PC-9 (cell line): ENCODE results near the gene AKR7A3.

Source experiments
- CTCF ChIP-seq: fragments of 200-600 bp; sonication (generic); conservative IDR thresholded peaks from 2 replicates; pipeline ENCODE4 v1.6.1; 2017; ENCODE audit warnings: mixed run types, antibody characterized with exemption, mild to moderate bottlenecking, moderate library complexity
- EZH2 ChIP-seq: fragments of 200-600 bp; sonication (generic); IDR thresholded peaks from 2 replicates; pipeline ENCODE4 v1.8.0; 2017; ENCODE audit warnings: antibody characterized with exemption, low read depth

GRCh38 chr1:19308509-19308907, 19.9 kb upstream of the AKR7A3 start:
- no peak for TF ChIP-seq CTCF
- no peak for TF ChIP-seq EZH2
